Measurements from ENCODE around the gene DIPK1B.
"Not testable (repeated sequence)": the region's sequence is repeated elsewhere in the genome, so short reads cannot be mapped to it uniquely, and the experiment has no call there.

The DIPK1B gene

GRCh38 chr9:136762915-136763648, 50.7 kb downstream of the DIPK1B start:
- in situ Hi-C loops (cut with HindIII; ENCODE audit: low sequenced_read_pairs): no loop called here

GRCh38 chr9:136763649-136764035, 51.3 kb downstream of the DIPK1B start:
- in situ Hi-C loops (cut with HindIII; ENCODE audit: low sequenced_read_pairs): no loop called here

- in situ Hi-C loops (cut with HindIII; ENCODE audit: low sequenced_read_pairs): no loop called here
These were observed 52.0 kb downstream of the DIPK1B start, which contains the start of gene LCN15 for GRCh38 chr9:136764301-136764891. Gene LCN15, minus strand, starts transcription at chr9:136764518. Its CDS starts 30 bp downstream, at chr9:136764488.

GRCh38 chr9:136765041-136765440, 52.7 kb downstream of the DIPK1B start:
- in situ Hi-C loops (cut with HindIII; ENCODE audit: low sequenced_read_pairs): no loop called here

GRCh38 chr9:136765745-136766409, 53.5 kb downstream of the DIPK1B start:
- in situ Hi-C loops (cut with HindIII; ENCODE audit: low sequenced_read_pairs): not testable (repeated sequence)

- in situ Hi-C loops (cut with HindIII; ENCODE audit: low sequenced_read_pairs): not testable (repeated sequence)
These were observed 54.2 kb downstream of the DIPK1B start for GRCh38 chr9:136766410-136767120.

- in situ Hi-C loops (cut with HindIII; ENCODE audit: low sequenced_read_pairs): no loop called here
These were observed 57.4 kb downstream of the DIPK1B start for GRCh38 chr9:136769710-136770191.

- in situ Hi-C loops (cut with HindIII; ENCODE audit: low sequenced_read_pairs): no loop called here
These were observed 59.6 kb downstream of the DIPK1B start for GRCh38 chr9:136771907-136772415.

- in situ Hi-C loops (cut with HindIII; ENCODE audit: low sequenced_read_pairs): no loop called here
These were observed 61.1 kb downstream of the DIPK1B start for GRCh38 chr9:136773386-136774044.
